ENCODE results near the gene ASCC3. TPM values are rescaled to one million over a fixed set of nuclear protein-coding genes. Genes with fewer than 3 reads are reported as not detected.

Gene ASCC3
- total RNA-seq, 1 donor, result 16.4 TPM

- no peak for DNase-seq (ENCODE audit: low read depth in 2 of 3, low spot score in 2 of 3)
Observed at GRCh38 chr6:100612094-100612493, 269.0 kb downstream of the ASCC3 start.

DNA sequence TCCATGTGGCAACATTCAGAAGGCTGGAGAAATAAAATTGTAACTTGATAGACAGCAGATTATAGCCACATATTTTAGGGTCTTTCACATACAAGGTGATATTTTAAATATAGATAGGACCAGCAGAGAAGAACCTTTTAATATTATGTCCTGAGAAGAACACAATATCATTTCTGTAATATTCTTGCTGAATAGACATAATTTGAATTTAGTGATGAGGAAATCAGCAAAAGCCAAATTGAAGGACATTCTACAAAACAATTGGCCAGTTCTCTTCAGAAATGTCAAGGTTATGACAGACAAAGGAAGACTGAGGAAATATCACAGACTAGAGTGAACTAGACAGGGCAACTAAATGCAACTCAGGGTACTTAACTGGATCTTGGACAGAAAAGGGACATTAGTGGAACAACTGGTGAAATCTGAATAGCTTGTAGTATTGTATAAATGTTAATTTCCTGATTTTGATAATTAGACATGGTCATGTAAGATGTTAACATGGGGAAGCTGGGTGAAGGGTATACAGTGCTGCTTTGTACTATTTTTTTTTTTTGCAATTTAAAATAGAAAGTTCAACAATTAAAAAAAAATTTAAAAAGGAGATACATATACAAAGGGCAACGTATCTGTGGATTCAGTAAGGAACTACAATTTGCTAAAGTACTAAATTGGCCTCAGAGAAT lies 281.9 kb downstream of the ASCC3 start:
- no peak for DNase-seq (ENCODE audit: low read depth in 2 of 3, low spot score in 2 of 3)

GRCh38 chr6:100595456-100595855 lies 285.7 kb downstream of the ASCC3 start:
- DNase-seq (ENCODE audit: low read depth in 2 of 3, low spot score in 2 of 3), result no peak

- DNase-seq (ENCODE audit: low read depth in 2 of 3, low spot score in 2 of 3), result peak in 1 of 3 donors; percentile 27
Observed at GRCh38 chr6:100593522-100593921, 287.6 kb downstream of the ASCC3 start.

- peak in 1 of 3 donors; percentile 6 for DNase-seq (ENCODE audit: low read depth in 2 of 3, low spot score in 2 of 3)
Observed at GRCh38 chr6:100592929-100593328, 288.2 kb downstream of the ASCC3 start.

GRCh38 chr6:100577425-100577824 lies 303.7 kb downstream of the ASCC3 start:
- no peak for DNase-seq (ENCODE audit: low read depth in 2 of 3, low spot score in 2 of 3)

DNA sequence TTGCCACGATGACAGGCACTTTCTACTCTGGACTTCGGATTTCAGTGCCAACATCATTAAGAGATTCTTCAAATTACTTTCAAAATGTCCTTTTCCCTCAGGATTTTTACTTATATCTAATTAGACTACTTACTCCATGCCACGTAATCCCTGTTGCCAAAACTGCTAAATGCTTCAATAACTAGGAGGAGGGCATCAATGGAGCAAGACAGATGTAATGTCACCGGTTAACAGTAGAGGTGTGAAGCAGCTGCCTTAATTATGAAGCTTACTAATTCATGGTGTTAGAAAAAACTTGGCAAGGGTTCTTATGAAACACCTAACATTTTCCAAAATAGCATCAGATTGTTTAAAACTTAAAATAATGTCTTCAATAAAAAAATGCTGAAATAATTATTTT lies 305.2 kb downstream of the ASCC3 start:
- no peak for DNase-seq (ENCODE audit: low read depth in 2 of 3, low spot score in 2 of 3)

- no peak for DNase-seq (ENCODE audit: low read depth in 2 of 3, low spot score in 2 of 3)
Observed at GRCh38 chr6:100574836-100575235, 306.3 kb downstream of the ASCC3 start.

GRCh38 chr6:100573166-100573565 lies 308.0 kb downstream of the ASCC3 start:
- no peak for DNase-seq (ENCODE audit: low read depth in 2 of 3, low spot score in 2 of 3)

DNA sequence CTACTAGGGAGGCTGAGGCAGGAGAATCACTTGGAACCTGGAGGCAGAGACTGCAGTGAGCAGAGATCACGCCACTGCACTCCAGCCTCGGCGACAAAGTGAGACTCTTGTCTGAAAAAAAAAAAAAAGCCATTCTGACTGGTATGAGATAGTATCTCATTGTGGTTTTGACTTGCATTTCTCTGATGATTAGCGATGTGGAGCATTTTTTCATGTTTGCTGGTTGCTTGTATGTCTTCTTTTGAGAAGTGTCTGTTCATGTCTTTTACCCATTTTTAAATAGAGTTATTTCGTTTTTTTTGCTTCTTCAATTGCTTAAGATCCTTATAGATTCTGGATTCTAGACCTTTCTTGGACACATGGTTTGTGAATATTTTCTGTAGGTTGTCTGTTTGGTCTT lies 312.9 kb downstream of the ASCC3 start:
- no peak for DNase-seq (ENCODE audit: low read depth in 2 of 3, low spot score in 2 of 3)

GRCh38 chr6:100566563-100566962 lies 314.6 kb downstream of the ASCC3 start:
- DNase-seq (ENCODE audit: low read depth in 2 of 3, low spot score in 2 of 3), result no peak

DNA sequence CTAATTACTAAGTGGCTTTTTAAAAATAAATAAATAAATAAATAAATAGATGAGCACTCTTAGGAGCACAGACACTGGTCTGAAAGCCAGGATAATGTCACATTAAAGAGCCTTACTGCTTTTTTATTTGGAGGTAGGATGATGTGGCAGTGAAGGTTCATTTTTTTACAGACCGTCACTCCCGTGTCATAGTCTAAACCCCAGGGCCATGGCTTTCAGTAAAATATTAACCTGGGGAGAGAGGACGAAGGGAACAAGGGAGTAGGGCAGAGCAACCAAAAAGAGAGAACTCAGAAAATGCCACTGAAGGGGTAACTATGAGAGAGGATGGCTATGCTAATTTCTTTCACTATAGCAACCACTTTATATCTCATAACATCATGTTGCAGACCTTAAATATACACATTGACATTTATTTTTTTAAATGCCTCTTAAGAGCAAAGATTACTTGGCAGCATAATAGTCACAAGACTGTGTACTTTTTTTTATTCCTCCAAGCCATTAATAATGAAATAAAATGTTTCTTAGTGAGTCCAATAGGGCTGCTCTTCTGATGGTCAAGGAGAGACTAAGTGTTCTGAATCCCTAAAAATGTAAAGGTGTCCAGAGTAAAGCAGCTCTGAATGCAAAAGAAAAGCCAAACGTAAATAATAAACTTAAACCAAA lies 315.6 kb downstream of the ASCC3 start:
- no peak for DNase-seq (ENCODE audit: low read depth in 2 of 3, low spot score in 2 of 3)

- DNase-seq (ENCODE audit: low read depth in 2 of 3, low spot score in 2 of 3), result no peak
Observed at GRCh38 chr6:100559859-100560258, 321.3 kb downstream of the ASCC3 start.

DNA sequence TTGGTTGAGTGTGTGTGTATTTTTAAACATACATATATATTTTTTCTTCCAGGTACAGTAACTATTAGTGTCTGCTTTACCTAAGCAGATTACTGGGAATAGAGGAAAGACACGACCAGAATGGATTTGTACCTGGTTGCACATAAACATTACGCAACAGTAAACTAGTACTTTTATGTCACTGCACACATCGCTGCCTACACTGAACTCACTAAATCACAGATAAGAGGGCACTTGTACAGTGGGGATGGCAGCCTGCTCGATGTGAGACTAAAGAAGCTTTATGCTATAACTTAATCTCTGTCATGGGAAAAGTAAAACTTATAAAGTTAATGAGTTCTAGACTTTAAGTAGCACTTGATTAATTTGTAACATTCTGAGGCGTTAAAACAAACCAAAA lies 326.9 kb downstream of the ASCC3 start:
- DNase-seq (ENCODE audit: low read depth in 2 of 3, low spot score in 2 of 3), result no peak

DNA sequence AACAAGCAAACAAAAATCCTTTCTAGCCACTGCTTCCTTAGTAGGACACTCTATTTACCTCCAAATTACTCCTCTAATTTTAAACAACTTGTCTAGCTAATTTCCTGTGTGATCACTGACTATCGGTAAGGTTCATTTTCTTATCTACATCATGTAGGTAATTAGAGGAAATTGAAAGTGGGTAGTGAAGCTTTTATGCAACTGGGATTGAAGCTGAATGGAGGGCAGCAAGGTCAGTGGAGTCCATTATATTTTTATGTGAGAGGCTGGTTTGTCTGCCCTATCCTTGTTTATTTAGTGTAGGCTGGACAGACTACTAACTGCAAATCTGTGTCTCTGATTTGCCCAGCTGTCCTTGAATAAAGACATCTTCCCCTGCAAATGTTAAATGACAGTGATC lies 327.9 kb downstream of the ASCC3 start:
- no peak for DNase-seq (ENCODE audit: low read depth in 2 of 3, low spot score in 2 of 3)

DNA sequence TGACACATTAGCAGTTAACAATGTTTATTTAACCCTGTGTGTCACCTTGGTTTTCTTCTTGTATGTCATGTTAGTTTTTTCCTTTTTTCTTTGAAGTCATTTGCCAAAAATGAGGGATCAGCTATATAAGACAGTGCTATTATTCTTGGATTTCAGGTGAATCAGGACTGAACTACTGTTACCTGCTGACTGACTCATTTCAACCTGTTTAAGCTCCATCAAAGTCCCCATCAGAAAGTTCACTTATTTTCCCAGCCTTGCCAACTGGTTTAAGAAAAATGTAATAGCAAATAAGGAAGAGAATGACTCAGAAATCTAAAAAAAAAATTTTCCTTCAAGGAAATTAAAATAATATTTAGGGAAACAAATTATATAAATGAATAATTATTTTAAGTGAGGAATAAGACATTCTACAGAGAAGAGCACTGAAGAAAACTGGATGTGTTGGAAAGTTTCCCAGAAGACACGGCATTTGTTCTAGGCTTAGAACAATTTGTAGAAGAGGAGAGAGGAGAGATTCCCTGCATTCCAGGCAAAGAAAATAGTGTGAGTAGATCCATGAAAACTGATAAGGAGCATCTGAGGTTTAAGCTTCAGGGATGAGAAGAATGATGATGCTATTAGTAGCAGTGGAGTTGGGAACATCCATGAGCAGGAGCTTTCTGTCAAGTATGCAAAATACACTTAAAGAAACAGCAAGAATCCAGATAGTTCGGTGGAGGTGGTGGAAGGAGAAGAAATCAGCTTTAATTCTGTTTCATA lies 331.5 kb downstream of the ASCC3 start:
- no peak for DNase-seq (ENCODE audit: low read depth in 2 of 3, low spot score in 2 of 3)

- no peak for DNase-seq (ENCODE audit: low read depth in 2 of 3, low spot score in 2 of 3)
Observed at GRCh38 chr6:100538086-100538485, 343.0 kb downstream of the ASCC3 start.

DNA sequence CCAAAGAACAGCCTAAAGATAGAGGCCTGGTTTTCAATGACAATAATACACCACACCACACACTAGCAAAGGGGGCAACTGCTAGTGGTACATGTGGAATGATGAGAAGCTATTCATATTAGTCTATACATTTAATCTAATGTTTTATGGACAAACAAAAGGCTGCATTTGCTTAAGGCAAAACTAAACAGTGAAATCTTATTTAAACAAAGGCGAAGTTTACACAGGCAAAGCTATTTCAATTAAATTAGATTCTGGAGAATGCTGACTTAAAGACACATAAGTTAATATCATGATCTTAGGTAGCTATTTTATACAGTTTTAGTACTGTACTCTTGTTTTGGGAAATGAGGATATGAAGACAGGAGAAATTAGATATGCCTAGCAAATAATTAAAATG lies 362.5 kb downstream of the ASCC3 start:
- DNase-seq (ENCODE audit: low read depth in 2 of 3, low spot score in 2 of 3), result no peak

DNA sequence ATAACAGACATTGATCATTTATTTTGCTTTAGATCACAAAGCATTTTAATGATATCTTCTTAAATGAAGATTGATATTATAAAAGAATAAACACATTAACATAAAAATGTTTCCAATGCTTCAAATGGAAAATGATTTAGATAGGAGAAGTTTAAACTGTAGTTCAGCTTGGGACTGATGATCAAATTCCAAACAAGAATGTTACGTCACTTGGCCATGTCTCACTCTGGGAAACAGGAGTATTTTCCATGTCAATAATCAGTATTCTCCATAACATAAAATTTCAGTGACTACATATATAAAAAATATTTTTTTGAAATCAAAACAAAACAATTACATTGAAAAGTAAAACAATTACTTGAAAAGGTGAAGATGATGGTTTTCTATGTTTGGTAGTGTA lies 363.5 kb downstream of the ASCC3 start:
- no peak for DNase-seq (ENCODE audit: low read depth in 2 of 3, low spot score in 2 of 3)

- DNase-seq (ENCODE audit: low read depth in 2 of 3, low spot score in 2 of 3), result no peak
Observed at GRCh38 chr6:100517106-100517505, 364.0 kb downstream of the ASCC3 start.

GRCh38 chr6:100514660-100515059 lies 366.5 kb downstream of the ASCC3 start:
- DNase-seq (ENCODE audit: low read depth in 2 of 3, low spot score in 2 of 3), result no peak

Data from hematopoietic multipotent progenitor cell (in vitro differentiated cells).